ENCODE results near the gene TFF1.

DNA sequence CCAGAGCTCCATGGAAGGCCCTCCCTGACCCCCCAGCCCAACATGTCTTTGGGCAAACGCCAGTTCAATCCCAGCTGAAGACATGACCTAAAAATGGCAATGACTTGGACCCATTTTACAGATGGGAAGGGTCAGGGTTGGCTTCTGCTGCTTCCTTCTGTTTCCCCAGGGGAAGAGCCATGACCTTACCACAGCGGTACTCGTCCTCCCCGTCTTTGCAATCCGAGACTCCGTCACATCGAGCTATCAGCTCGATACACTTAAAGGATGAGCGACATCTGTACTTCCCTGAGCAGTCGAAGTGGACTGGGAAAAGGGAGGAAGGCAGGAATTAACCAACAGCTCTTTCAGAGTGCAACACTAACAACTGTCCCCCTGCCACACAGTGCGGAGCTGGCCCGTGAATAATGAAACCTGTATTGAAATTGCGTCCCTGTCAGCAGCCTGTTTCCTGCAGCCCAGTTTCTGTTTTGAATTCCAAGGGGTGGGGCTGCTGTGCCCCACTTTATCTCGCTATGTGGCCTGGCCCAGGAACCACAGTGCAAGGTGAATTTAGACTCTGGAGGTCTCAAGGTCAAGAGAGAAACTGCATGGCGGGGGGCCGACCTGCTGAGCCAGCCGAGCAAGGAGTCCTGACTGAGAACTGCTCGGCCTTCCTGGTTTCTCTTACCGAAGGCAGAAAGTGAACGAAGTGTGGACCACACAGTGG lies 22.6 kb upstream of the TFF1 start:
- no peak for TF ChIP-seq EZH2 (IDR thresholded peaks at IDR 0.05)
- no peak for TF ChIP-seq POLR2AphosphoS5 (IDR thresholded peaks at IDR 0.05; ENCODE audit: borderline replicate concordance, low read depth, low read length)
- TF ChIP-seq FOXP2 (optimal IDR thresholded peaks at IDR 0.05; ENCODE audit: control extremely low read depth, extremely low read length, insufficient read depth), result no peak
